Epidermal melanocyte (primary cell): Measurements from ENCODE around the gene SENP6.

Source experiments
- DNase-seq: peaks from one replicate; pipeline ENCODE4 v3.0.0; 2011; ENCODE audit warnings: low spot score; ENCODE audit not compliant: insufficient read length

SENP6 gene

GRCh38 chr6:75747152-75747992 is 145.7 kb downstream of the SENP6 start:
- no peak for DNase-seq

- no peak for DNase-seq
Measured at GRCh38 chr6:75748003-75748742, 146.5 kb downstream of the SENP6 start.

- DNase-seq = peak; percentile 53
Measured at GRCh38 chr6:75748743-75749538, 147.3 kb downstream of the SENP6 start, which contains the start of gene MYO6. Gene MYO6, plus strand, starts transcription at chr6:75749239. Its CDS starts 68,309 bp downstream, at chr6:75817548.

- no peak for DNase-seq
Measured at GRCh38 chr6:75751443-75751842, 149.8 kb downstream of the SENP6 start.

- DNase-seq = no peak
Measured at GRCh38 chr6:75752365-75752764, 150.7 kb downstream of the SENP6 start.

- no peak for DNase-seq
Measured at GRCh38 chr6:75755704-75756103, 154.0 kb downstream of the SENP6 start.

GRCh38 chr6:75757295-75757694 is 155.6 kb downstream of the SENP6 start:
- DNase-seq = no peak

GRCh38 chr6:75758061-75758460 is 156.4 kb downstream of the SENP6 start:
- no peak for DNase-seq

- no peak for DNase-seq
Measured at GRCh38 chr6:75759207-75759606, 157.5 kb downstream of the SENP6 start.

GRCh38 chr6:75760320-75760719 is 158.6 kb downstream of the SENP6 start:
- DNase-seq = no peak

- DNase-seq = no peak
Measured at GRCh38 chr6:75761489-75761888, 159.8 kb downstream of the SENP6 start.

GRCh38 chr6:75762063-75762462 is 160.4 kb downstream of the SENP6 start:
- no peak for DNase-seq

- DNase-seq = no peak
Measured at GRCh38 chr6:75766387-75766786, 164.7 kb downstream of the SENP6 start.
